Kidney tubule cell (primary cell): Measurements from ENCODE around the gene COL18A1.
A peak's percentile ranks its signal among the peaks of the same experiment; 100 is the strongest.

Experiments used
- DNase-seq: peaks from one replicate; pipeline ENCODE4 v3.0.0-alpha.2; 2018; ENCODE audit warnings: low spot score

Gene COL18A1

GRCh38 chr21:45507888-45508508 lies 103.0 kb downstream of the COL18A1 start:
- no peak for DNase-seq

- DNase-seq, result no peak
These were observed 103.9 kb downstream of the COL18A1 start for GRCh38 chr21:45508607-45509565.

- no peak for DNase-seq
These were observed 104.9 kb downstream of the COL18A1 start for GRCh38 chr21:45509566-45510465.

DNA sequence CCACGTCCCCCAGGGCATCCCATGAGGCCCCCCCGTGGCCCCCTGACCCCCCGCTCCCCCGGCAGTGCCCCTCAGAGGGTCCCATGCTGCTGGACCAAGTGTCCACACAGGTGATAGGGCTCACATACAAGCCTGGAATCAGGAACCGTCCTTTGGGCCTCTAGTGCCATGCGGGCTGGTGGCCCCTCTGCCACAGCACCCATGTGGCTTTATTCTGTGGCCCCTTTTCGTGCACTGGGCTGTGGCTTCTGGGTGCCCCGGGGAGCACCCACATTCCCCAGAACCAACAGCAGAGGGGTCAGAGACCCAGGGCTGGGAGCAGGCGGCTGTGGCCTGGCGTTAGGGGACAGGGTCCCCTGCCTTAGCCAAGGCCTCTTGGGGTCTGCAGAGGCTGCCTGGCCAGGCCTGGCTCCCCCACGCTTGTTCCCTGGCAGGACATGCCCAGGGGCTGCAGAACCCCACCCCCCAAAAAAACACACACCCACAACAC lies 105.5 kb downstream of the COL18A1 start:
- no peak for DNase-seq

DNA sequence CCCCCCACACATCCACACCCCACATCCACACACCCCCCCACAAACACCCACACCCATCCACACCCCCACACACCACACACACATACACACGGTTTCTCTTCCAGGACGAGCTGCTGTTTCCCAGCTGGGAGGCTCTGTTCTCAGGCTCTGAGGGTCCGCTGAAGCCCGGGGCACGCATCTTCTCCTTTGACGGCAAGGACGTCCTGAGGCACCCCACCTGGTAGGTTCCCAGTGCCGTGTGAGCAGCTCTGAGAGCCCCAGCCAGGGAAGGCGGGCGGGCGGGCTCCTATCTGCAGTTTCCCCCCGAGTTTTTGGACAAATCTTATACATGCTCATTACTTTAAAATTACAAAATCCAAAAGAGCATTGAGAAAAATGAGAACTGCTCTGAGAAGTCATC lies 106.0 kb downstream of the COL18A1 start:
- no peak for DNase-seq

- no peak for DNase-seq
These were observed 106.9 kb downstream of the COL18A1 start for GRCh38 chr21:45511661-45512431.

GRCh38 chr21:45512626-45513002 lies 107.6 kb downstream of the COL18A1 start:
- no peak for DNase-seq

GRCh38 chr21:45513003-45513717 lies 108.2 kb downstream of the COL18A1 start:
- peak; percentile 41 for DNase-seq

DNA sequence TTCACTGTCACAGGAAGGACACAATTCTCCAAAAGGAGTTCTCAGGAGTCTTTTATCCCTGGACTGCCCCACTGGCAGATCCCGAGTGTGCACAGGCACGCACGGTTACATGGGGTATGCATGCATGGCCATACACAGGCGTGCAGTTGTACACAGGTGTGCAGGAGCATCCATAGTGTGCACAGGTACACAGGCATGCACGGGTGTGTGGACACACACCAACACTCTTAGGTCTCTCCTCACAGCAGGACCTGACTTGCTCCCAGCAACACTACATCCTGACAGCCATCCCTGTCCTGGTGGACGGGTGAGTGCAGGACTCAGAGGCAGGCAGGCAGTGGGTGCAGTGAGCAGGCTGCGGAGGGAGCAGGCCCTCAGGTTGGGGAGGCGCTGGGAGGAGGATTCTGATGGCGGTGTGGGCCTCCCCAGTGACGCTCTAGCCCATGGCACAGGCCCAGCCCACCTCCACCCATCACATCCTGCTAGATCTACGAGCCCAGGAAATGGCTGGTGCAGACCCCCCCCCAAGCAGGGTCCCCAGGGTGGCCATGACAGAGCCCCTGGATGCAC lies 108.9 kb downstream of the COL18A1 start:
- DNase-seq, result no peak

GRCh38 chr21:45514311-45515021 lies 109.5 kb downstream of the COL18A1 start:
- DNase-seq, result no peak

- DNase-seq, result no peak
These were observed 110.5 kb downstream of the COL18A1 start for GRCh38 chr21:45515241-45516061.

DNA sequence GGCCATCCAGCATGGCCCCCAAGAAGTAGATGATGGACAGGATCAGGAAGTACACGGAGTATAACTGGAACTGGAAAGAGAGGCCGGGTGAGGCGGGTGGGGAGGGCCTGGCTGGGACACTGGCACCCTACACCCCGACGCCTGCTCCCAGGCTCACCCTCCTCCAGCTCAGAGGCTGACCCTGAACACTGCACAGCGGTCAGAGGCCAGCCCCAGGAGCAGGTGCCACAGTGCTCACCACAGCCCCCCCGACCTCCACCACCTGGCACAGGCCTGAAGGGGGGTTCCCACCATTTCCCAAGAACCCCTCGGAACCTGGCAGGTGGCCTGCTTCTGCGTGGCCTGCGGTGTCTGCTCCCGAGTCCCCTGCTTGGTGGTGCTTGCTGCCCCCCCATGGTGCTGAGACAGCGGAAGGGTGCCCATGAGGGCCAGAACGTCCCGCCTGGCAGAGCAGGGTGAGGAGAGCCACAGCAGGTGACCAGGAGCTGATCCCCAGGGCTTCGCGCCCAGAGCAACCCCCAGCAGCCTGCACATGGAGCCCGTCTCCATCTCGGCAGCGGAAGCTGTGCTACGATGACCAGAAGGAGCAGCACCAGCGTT lies 111.2 kb downstream of the COL18A1 start:
- DNase-seq, result no peak

DNA sequence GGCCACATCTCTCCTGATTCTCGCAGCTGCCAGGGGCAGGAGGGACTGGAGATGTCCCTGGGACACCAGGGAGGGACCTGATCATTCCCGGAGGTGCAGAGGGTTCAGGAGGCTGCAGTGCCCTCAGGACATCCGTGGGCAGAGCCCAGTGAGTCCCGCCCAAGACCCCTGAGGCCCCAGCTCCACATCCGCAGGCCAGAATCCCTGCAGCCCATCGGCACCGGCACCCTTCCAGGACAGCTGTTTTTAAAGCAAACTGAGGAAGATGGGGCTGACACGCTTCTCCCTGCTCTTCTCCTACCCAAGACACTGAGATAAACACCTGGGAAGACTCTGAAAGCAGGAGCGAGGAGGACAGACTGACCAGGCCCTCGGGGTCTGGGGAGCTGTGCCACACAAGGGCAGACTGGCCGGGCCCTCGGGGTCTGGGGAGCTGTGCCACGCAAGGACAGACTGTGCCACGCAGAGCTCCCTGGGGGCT lies 111.7 kb downstream of the COL18A1 start:
- no peak for DNase-seq

DNA sequence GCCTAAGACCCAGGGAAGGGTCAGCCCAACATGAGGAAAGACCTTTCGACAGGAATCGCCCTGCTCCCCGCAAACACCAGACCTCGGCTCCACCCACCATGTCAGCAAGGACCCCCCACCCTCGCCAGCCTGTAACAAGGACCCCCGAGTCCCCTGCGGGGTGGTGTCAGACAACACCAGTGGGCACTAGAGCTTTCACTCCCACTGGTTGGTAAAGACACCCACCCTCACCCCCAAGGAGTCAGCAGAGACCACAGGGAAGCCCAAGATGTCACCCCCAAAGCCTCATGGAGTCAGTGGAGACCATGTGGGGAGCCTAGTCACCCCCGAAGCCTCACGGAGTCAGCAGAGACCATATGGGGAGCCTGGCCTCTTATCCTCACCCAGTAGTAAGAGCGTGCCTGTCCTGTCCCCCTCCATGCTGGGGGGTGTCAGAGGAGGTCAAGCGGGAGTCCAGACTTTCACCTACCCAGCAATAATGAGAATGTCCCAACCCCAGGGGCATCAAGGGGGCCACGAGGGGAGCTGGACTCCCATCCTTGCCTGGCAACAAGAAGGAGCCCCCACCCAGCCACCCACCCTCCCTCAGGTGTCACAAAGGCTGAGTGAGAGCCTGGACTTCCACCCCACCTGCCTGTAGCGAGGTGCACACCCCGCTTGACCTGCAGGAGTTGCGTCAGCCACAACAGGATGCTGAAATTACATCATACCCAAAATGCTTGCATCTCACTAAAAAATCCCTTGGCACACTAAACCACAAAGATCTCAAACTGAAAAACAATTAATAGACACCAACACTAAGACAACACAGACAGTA lies 112.5 kb downstream of the COL18A1 start:
- DNase-seq, result no peak

DNA sequence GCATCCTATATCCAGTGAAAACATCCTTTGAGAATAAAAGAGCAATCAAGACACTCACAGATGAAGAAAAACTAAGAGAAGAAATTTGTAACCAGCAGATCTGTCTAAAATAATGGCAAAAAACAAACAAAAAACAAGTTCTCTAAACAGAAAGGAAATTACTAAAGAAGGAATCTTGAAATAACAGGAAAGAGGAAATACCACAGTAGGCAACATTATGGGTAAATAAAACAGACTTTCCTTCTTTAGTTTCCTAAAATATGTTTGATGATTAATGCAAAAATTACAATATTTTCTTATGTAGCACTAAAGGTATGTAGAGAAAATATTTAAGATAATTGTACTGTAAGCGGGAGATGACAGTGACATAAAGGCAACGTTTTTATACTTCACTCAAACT lies 113.8 kb downstream of the COL18A1 start:
- no peak for DNase-seq

- DNase-seq, result no peak
These were observed 114.2 kb downstream of the COL18A1 start for GRCh38 chr21:45519182-45519581.

GRCh38 chr21:45521241-45521640 lies 116.3 kb downstream of the COL18A1 start:
- no peak for DNase-seq
